ENCODE results near the gene C17orf75. TPM values are rescaled to one million over a fixed set of nuclear protein-coding genes. Genes with fewer than 3 reads are reported as not detected.
A peak's percentile ranks its signal among the peaks of the same experiment; 100 is the strongest.

The C17orf75 gene
- total and polyA plus RNA-seq, 2 of the 8 experiments (the other 6 are each of a cell fraction or from before 2014, with no cell fraction given), result 15.8 to 42.6 TPM

DNA sequence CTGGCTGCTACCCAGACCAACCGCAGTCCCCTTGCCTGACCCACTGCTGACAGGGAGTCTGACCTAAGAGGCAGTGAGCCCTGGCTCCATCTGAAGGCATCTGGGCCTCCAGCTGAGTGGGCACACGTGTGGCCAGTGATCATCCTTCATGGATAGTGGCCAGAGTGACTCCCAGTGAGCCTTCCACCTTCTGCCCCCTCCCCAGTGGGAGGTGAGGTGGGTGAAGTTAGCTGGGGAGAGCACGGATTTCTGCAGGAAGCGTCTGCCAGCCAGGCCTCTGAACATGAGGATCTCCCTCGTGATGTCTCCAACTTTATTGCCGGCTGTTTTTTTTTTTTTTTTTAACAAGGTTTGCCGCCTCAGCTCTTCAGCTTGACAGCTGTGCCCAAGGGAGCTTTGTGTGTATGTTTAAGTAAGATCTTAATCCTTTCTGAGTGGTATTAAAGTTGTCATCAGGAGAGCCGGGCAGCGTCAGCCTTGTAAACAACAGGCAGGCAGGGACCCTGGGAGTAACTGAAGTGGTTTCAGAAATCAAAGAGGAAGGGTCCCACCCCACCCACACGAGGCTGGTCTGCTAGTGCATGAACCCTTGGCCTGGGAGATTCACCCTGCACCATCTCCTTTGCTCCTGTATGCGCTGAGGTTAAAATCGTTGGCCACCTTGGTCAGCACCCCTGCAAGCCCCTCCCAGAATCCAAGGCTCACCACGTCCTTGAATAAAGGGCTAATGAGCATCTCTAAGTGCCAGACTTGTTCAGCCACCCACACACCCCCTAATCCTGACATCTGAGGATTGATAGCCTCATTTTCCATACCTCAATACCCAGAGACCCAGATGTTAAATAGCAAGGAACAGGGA lies 43.0 kb downstream of the C17orf75 start:
- Histone ChIP-seq H2BK15ac (ENCODE audit: low read length) (peak overlapping the region; percentile 92), H2BK120ac (replicated peaks; ENCODE audit: low read depth, low read length) (no peak overlapping the region), H2BK5ac (ENCODE audit: low read depth, low read length) (peak overlapping the region; percentile 27; the same call in 1 of the 2 replicates), H3K27me3 (replicated peaks in 1 of 4; ENCODE audit: control insufficient read depth in 3 of 4, extremely low read depth in 1 of 4, insufficient read depth in 3 of 4, low read length in 3 of 4) (no peaks in the 10 kb centered on the region), H3K23me2 (ENCODE audit: low read depth, low read length) (no peaks in the 10 kb centered on the region), H3K9me3 (ENCODE audit: insufficient read depth in 2 of 2, low read depth in 1 of 2, low read length in 1 of 2) (no peaks in the 10 kb centered on the region), H3K14ac (ENCODE audit: insufficient read length) (no peak overlapping the region), H3K36me3 (ENCODE audit: control insufficient read depth in 2 of 4, insufficient read depth in 4 of 4, low read length in 3 of 4) (peaks cover 0 to 29% (median 0%) of the 10 kb centered on the region in 4 experiments; a peak in 3 of 8 replicates), H2BK20ac (ENCODE audit: low read length) (no peak overlapping the region), H3K23ac (ENCODE audit: insufficient read length) (no peak overlapping the region), H4K8ac (ENCODE audit: extremely low read depth, insufficient read depth, low read length) (no peak overlapping the region), H3K18ac (ENCODE audit: extremely low read depth, low read length) (peak overlapping the region; percentile 25; the same call in 1 of the 2 replicates), H3K4me2 (ENCODE audit: insufficient read depth in 1 of 2, low read depth in 2 of 2, low read length in 2 of 2) (no peak overlapping the region), H2AFZ (ENCODE audit: low read length) (no peak overlapping the region), H3K4me3 (ENCODE audit: extremely low read depth in 1 of 4, insufficient read depth in 2 of 4, low read depth in 3 of 4, low read length in 4 of 4) (no peak overlapping the region), H3K79me2 (ENCODE audit: control insufficient read depth in 1 of 2, insufficient read depth in 2 of 2, low read length in 2 of 2) (no peaks in the 10 kb centered on the region), H3K56ac (replicated peaks; ENCODE audit: insufficient read length, low read depth, low read length) (no peak overlapping the region), H4K91ac (replicated peaks; ENCODE audit: insufficient read length, low read length) (no peak overlapping the region), H2AK5ac (ENCODE audit: low read depth, low read length) (no peak overlapping the region), H4K5ac (ENCODE audit: insufficient read length, low read depth, low read length) (no peak overlapping the region), H4K20me1 (replicated peaks in 1 of 2; ENCODE audit: control insufficient read depth in 1 of 2, insufficient read depth in 2 of 2, low read length in 2 of 2) (no peaks in the 10 kb centered on the region), H3K27ac (ENCODE audit: low read depth, low read length) (no peak overlapping the region), H2BK12ac (ENCODE audit: low read depth, low read length) (0 out of 2 replicates have a peak overlapping the region, but pooled peaks have one; percentile 65), H3K9ac (replicated peaks in 1 of 4; ENCODE audit: extremely low read depth in 1 of 4, low read depth in 3 of 4, low read length in 3 of 4) (no peak overlapping the region), H3K79me1 (ENCODE audit: low read depth, low read length) (no peaks in the 10 kb centered on the region), H3K4ac (replicated peaks; ENCODE audit: insufficient read length, low read depth, low read length) (no peak overlapping the region), H3K4me1 (replicated peaks in 1 of 4; ENCODE audit: control insufficient read depth in 3 of 4, insufficient read depth in 4 of 4, low read length in 3 of 4) (peaks cover 9 to 29% (median 11%) of the 10 kb centered on the region in 4 experiments)
- no peak for FAIRE-seq
- ChIA-PET POLR2A (ENCODE audit: partially characterized antibody) (interaction anchor here (0.6 to 1.6 kb wide), 3 partner anchors 9 to 17 kb away, joined by 3 to 4 read pairs (median 3); no protein-coding TSS in a partner anchor), CTCF (ENCODE audit: partially characterized antibody) (interaction anchor here (0.7 to 2.2 kb wide), 7 partner anchors 12 to 114 kb away, joined by 3 to 6 read pairs (median 4); no protein-coding TSS in a partner anchor)
- no peak for DNase-seq (ENCODE audit: low read depth in 1 of 2, low spot score in 2 of 2)
- 89% methylated on average over 13 of the region's 13 CpGs; no CpG with 5 or more reads in 1 of the 2 experiments for WGBS, 2 experiments (ENCODE audit: extremely low coverage in 1 of 2, insufficient coverage in 1 of 2, insufficient read length in 1 of 2, insufficient replicate concordance in 2 of 2, low coverage in 1 of 2, low lambda C conversion rate in 2 of 2, missing lambda C conversion rate in 1 of 2)
- TF ChIP-seq TAF7 (optimal IDR thresholded peaks at IDR 0.05; ENCODE audit: borderline replicate concordance, low read depth, low read length) (no peak), CTBP2 (IDR thresholded peaks at IDR 0.05; ENCODE audit: borderline replicate concordance, insufficient read depth, insufficient read length, low read length) (no peak), EP300 (IDR thresholded peaks at IDR 0.05; ENCODE audit: borderline replicate concordance in 1 of 2, low read depth in 2 of 2, low read length in 2 of 2) (no peak)
